NB4 (cell line): ENCODE measurements around the gene CFAP74.

Experiments used
- CTCF ChIP-seq: IDR thresholded peaks from one replicate; pipeline ENCODE4 v1.5.1; 2012; ENCODE audit warnings: low read depth, low read length
- MAX ChIP-seq: IDR thresholded peaks from 2 replicates; pipeline ENCODE4 v1.6.1; 2011; ENCODE audit warnings: low read depth, low read length
- MYC ChIP-seq: IDR thresholded peaks from 2 replicates; pipeline ENCODE4 v1.6.1; 2011; ENCODE audit warnings: low read depth, low read length
- POLR2A ChIP-seq: IDR thresholded peaks from 2 replicates; pipeline ENCODE4 v1.6.1; 2011; ENCODE audit warnings: mild to moderate bottlenecking; ENCODE audit not compliant: insufficient read length; ENCODE audit errors: extremely low read depth

- TF ChIP-seq CTCF (no peak), MAX (no peak), POLR2A (no peak), MYC (no peak)
Measured at GRCh38 chr1:1940123-1940425, 63.5 kb downstream of the CFAP74 start.
